OCI-LY1 (cell line): ENCODE data around the gene TNFSF18.

Experiments
- H2AFZ ChIP-seq: fragments of 200-600 bp; sonication (generic), shearing (Covaris generic); 2 replicates; pipeline ENCODE4 v1.6.0; 2014; ENCODE audit warnings: antibody characterized with exemption, mild to moderate bottlenecking, low read length
- H3F3A ChIP-seq: fragments of 200-600 bp; sonication (generic), shearing (Covaris generic); 2 replicates; pipeline ENCODE4 v1.6.0; 2014; ENCODE audit warnings: mild to moderate bottlenecking, antibody characterized with exemption, low read length, moderate library complexity; ENCODE audit not compliant: insufficient read depth
- H3K27ac ChIP-seq: fragments of 200-600 bp; sonication (generic); 2 replicates; pipeline ENCODE4 v1.5.1; 2014; ENCODE audit warnings: low read length, mixed run types, mild to moderate bottlenecking, low read depth; ENCODE audit not compliant: poor library complexity, severe bottlenecking
- H3K27me3 ChIP-seq: fragments of 200-600 bp; sonication (generic); 2 replicates; pipeline ENCODE4 v1.6.0; 2014; ENCODE audit warnings: antibody characterized with exemption, mild to moderate bottlenecking, low read length, moderate library complexity; ENCODE audit not compliant: insufficient read depth
- H3K36me3 ChIP-seq: fragments of 200-600 bp; sonication (generic); 2 replicates; pipeline ENCODE4 v1.6.1; 2014; ENCODE audit warnings: mild to moderate bottlenecking, antibody characterized with exemption, low read length, moderate library complexity, mixed read lengths; ENCODE audit not compliant: insufficient read depth
- H3K4me1 ChIP-seq: fragments of 200-600 bp; sonication (generic); 2 replicates; pipeline ENCODE4 v1.5.1; 2014; ENCODE audit warnings: mild to moderate bottlenecking, low read length, moderate library complexity; ENCODE audit not compliant: insufficient read depth, severe bottlenecking
- H3K4me2 ChIP-seq: fragments of 200-600 bp; sonication (generic), shearing (Covaris generic); 2 replicates; pipeline ENCODE4 v1.6.1; 2014; ENCODE audit warnings: low read length
- H3K4me3 ChIP-seq: fragments of 200-600 bp; sonication (generic); 2 replicates; pipeline ENCODE4 v1.5.1; 2014; ENCODE audit warnings: low read length, low read depth, mild to moderate bottlenecking, mixed read lengths; ENCODE audit not compliant: poor library complexity, severe bottlenecking
- H3K79me2 ChIP-seq: fragments of 200-600 bp; shearing (Covaris generic); 2 replicates; pipeline ENCODE4 v1.6.1; 2016; ENCODE audit warnings: mixed run types, low read length, mixed read lengths; ENCODE audit not compliant: insufficient read depth
- H3K9ac ChIP-seq: fragments of 200-600 bp; sonication (generic), shearing (Covaris generic); 2 replicates; pipeline ENCODE4 v1.6.1; 2014; ENCODE audit warnings: mild to moderate bottlenecking, low read length, mixed read lengths
- H3K9me2 ChIP-seq: fragments of 200-600 bp; sonication (generic), shearing (Covaris generic); 2 replicates; pipeline ENCODE4 v1.6.1; 2014; ENCODE audit warnings: low read depth, mild to moderate bottlenecking, low read length, mixed read lengths
- H3K9me3 ChIP-seq: fragments of 200-600 bp; shearing (Covaris generic); 2 replicates; pipeline ENCODE4 v1.6.1; 2014; ENCODE audit warnings: low read length, mixed read lengths
- H4K20me1 ChIP-seq: fragments of 200-600 bp; sonication (generic), shearing (Covaris generic); 2 replicates; pipeline ENCODE4 v1.6.0; 2016; ENCODE audit warnings: mild to moderate bottlenecking, low read length; ENCODE audit not compliant: insufficient read depth
- CTCF ChIP-seq: fragments of 200-600 bp; sonication (generic), shearing (Covaris generic); IDR thresholded peaks from 2 replicates; pipeline ENCODE4 v1.5.1; 2017; ENCODE audit warnings: mild to moderate bottlenecking, antibody characterized with exemption, low read length, moderate library complexity, mixed read lengths
- EZH2 ChIP-seq: fragments of 200-600 bp; sonication (generic), shearing (Covaris generic); IDR thresholded peaks from 2 replicates; pipeline ENCODE4 v1.8.0; 2017; ENCODE audit warnings: borderline replicate concordance, mixed run types, mild to moderate bottlenecking, antibody characterized with exemption, low read length, moderate library complexity, mixed read lengths

Gene TNFSF18

GRCh38 chr1:172999349-172999748, 51.4 kb downstream of the TNFSF18 start:
- Histone ChIP-seq H4K20me1 (no peaks in the 10 kb centered on the region), H2AFZ (no peak overlapping the region), H3K9ac (no peak overlapping the region)

GRCh38 chr1:172997941-172998361, 52.8 kb downstream of the TNFSF18 start:
- Histone ChIP-seq H3K9ac (no peak overlapping the region), H3F3A (no peaks in the 10 kb centered on the region), H3K4me3 (no peak overlapping the region), H3K4me2 (no peak overlapping the region), H4K20me1 (no peaks in the 10 kb centered on the region), H3K4me1 (no peaks in the 10 kb centered on the region), H3K27ac (no peak overlapping the region), H3K36me3 (no peaks in the 10 kb centered on the region), H3K9me3 (no peaks in the 10 kb centered on the region), H3K27me3 (no peaks in the 10 kb centered on the region), H3K9me2 (no peaks in the 10 kb centered on the region), H3K79me2 (no peaks in the 10 kb centered on the region), H2AFZ (no peak overlapping the region)
- TF ChIP-seq EZH2 (no peak), CTCF (no peak)

More at GRCh38 chr1:172999349-172999748, 51.4 kb downstream of the TNFSF18 start:
- Histone ChIP-seq H3K36me3 (no peaks in the 10 kb centered on the region), H3K9me3 (no peaks in the 10 kb centered on the region), H3K4me3 (no peak overlapping the region), H3F3A (no peaks in the 10 kb centered on the region), H3K9me2 (no peaks in the 10 kb centered on the region), H3K4me2 (no peak overlapping the region), H3K27ac (no peak overlapping the region), H3K4me1 (no peaks in the 10 kb centered on the region), H3K27me3 (no peaks in the 10 kb centered on the region), H3K79me2 (no peaks in the 10 kb centered on the region)
- TF ChIP-seq CTCF (no peak), EZH2 (no peak)

GRCh38 chr1:172993640-172994039, 57.1 kb downstream of the TNFSF18 start:
- Histone ChIP-seq H3K27ac (no peak overlapping the region), H3F3A (no peaks in the 10 kb centered on the region), H3K4me1 (no peaks in the 10 kb centered on the region), H2AFZ (no peak overlapping the region), H3K4me3 (no peak overlapping the region), H3K36me3 (no peaks in the 10 kb centered on the region), H3K79me2 (no peaks in the 10 kb centered on the region), H4K20me1 (no peaks in the 10 kb centered on the region), H3K9me3 (no peaks in the 10 kb centered on the region), H3K9ac (no peak overlapping the region), H3K9me2 (no peaks in the 10 kb centered on the region), H3K27me3 (no peaks in the 10 kb centered on the region), H3K4me2 (no peak overlapping the region)
- no peak for TF ChIP-seq EZH2
- no peak for TF ChIP-seq CTCF
